Measurements from ENCODE around the gene DPH7. TPM values are rescaled to one million over a fixed set of nuclear protein-coding genes. Genes with fewer than 3 reads are reported as not detected.

The DPH7 gene
- total and polyA plus RNA-seq, 4 donors: 7.9 to 18.9 (median 12.3) TPM

- no peak for TF ChIP-seq CTCF (IDR thresholded peaks at IDR 0.05; ENCODE audit: low read depth, low read length, missing input control)
Measured at GRCh38 chr9:137583347-137583746, 4.6 kb upstream of the DPH7 start (continued).

GRCh38 chr9:137582286-137582860 lies 3.6 kb upstream of the DPH7 start:
- DNase-seq (ENCODE audit: low spot score): no peak
- no peak overlapping the region for H3K9ac ChIP-seq (ENCODE audit: low read depth in 1 of 2, low read length in 2 of 2)
- TF ChIP-seq RAD21 (IDR thresholded peaks at IDR 0.05) (peak in 1 of 2 donors; percentile 75), CTCF (IDR thresholded peaks at IDR 0.05; ENCODE audit: low read depth, low read length, missing input control) (peak; percentile 26), FOXA1 (IDR thresholded peaks at IDR 0.05) (no peak)

GRCh38 chr9:137581361-137582285 lies 2.9 kb upstream of the DPH7 start:
- H3K4me3 ChIP-seq (ENCODE audit: low read depth in 1 of 3, low read length in 3 of 3): no peak overlapping the region
- peaks cover 4 to 22% (median 6%) of the 10 kb centered on the region in 4 donors for H3K36me3 ChIP-seq (ENCODE audit: control insufficient read depth in 4 of 4, insufficient read depth in 3 of 4, low read depth in 1 of 4, low read length in 3 of 4)
- H3K9ac ChIP-seq (ENCODE audit: low read depth in 1 of 2, low read length in 2 of 2): no peak overlapping the region
- 95% methylated on average over 22 of the region's 22 CpGs for WGBS
- H3K27me3 ChIP-seq (ENCODE audit: control insufficient read depth in 4 of 4, insufficient read depth in 4 of 4, low read length in 3 of 4): no peaks in the 10 kb centered on the region
- H3K9me3 ChIP-seq (ENCODE audit: control insufficient read depth in 4 of 4, low read length in 3 of 4): no peaks in the 10 kb centered on the region
- no peak overlapping the region for H3K27ac ChIP-seq (ENCODE audit: low read depth in 1 of 2, low read length in 2 of 2)
- H3K4me1 ChIP-seq (ENCODE audit: control insufficient read depth in 4 of 4, insufficient read depth in 4 of 4, low read length in 3 of 4): peaks cover 6 to 28% (median 12%) of the 10 kb centered on the region in 4 donors
- no peak for DNase-seq (ENCODE audit: low spot score)
- TF ChIP-seq REST (IDR thresholded peaks at IDR 0.05) (no peak), FOXA2 (IDR thresholded peaks at IDR 0.05) (no peak), HNF4G (IDR thresholded peaks at IDR 0.05) (no peak), ATF3 (IDR thresholded peaks at IDR 0.05) (no peak), FOXA1 (IDR thresholded peaks at IDR 0.05) (no peak), NR2F2 (IDR thresholded peaks at IDR 0.05) (no peak), CTCF (IDR thresholded peaks at IDR 0.05; ENCODE audit: low read depth, low read length, missing input control) (no peak), JUND (IDR thresholded peaks at IDR 0.05) (no peak), MAX (IDR thresholded peaks at IDR 0.05) (no peak), HNF4A (conservative IDR thresholded peaks at IDR 0.05) (no peak), RXRA (IDR thresholded peaks at IDR 0.05) (no peak), GABPA (IDR thresholded peaks at IDR 0.05 in 1 of 2, conservative IDR thresholded peaks at IDR 0.05 in 1 of 2) (no peak), SP1 (IDR thresholded peaks at IDR 0.05) (no peak), EGR1 (IDR thresholded peaks at IDR 0.05; ENCODE audit: low read depth in 2 of 2) (no peak), YY1 (IDR thresholded peaks at IDR 0.05) (no peak), TAF1 (conservative IDR thresholded peaks at IDR 0.05) (no peak), RAD21 (IDR thresholded peaks at IDR 0.05) (no peak)

More at GRCh38 chr9:137582286-137582860, 3.6 kb upstream of the DPH7 start:
- Histone ChIP-seq H3K4me3 (ENCODE audit: low read depth in 1 of 3, low read length in 3 of 3) (no peak overlapping the region), H3K36me3 (ENCODE audit: control insufficient read depth in 4 of 4, insufficient read depth in 3 of 4, low read depth in 1 of 4, low read length in 3 of 4) (peaks cover 7 to 30% (median 13%) of the 10 kb centered on the region in 4 donors), H3K27ac (ENCODE audit: low read depth in 1 of 2, low read length in 2 of 2) (no peak overlapping the region), H3K27me3 (ENCODE audit: control insufficient read depth in 4 of 4, insufficient read depth in 4 of 4, low read length in 3 of 4) (no peaks in the 10 kb centered on the region), H3K9me3 (ENCODE audit: control insufficient read depth in 4 of 4, low read length in 3 of 4) (no peaks in the 10 kb centered on the region), H3K4me1 (ENCODE audit: control insufficient read depth in 4 of 4, insufficient read depth in 4 of 4, low read length in 3 of 4) (peaks cover 6 to 21% (median 7%) of the 10 kb centered on the region in 4 donors)
- WGBS: 84% methylated on average over 20 of the region's 20 CpGs

Data from liver (tissue), 9 donors.